PC-3 (cell line): ENCODE data around the gene NOSIP.

Experiments used
- CTCF ChIP-seq: fragments of 300-600 bp; sonication (generic); conservative IDR thresholded peaks from 2 replicates; pipeline ENCODE4 v1.5.1; 2017; ENCODE audit warnings: antibody characterized with exemption, low read depth, mild to moderate bottlenecking, low read length
- EZH2 ChIP-seq: fragments of 300-600 bp; sonication (generic); IDR thresholded peaks from one replicate; pipeline ENCODE4 v1.6.1; 2017; ENCODE audit warnings: antibody characterized with exemption, mild to moderate bottlenecking, low read length; ENCODE audit not compliant: unreplicated experiment
- EZH2phosphoT487 ChIP-seq: fragments of 300-600 bp; sonication (generic); IDR thresholded peaks from 2 replicates; pipeline ENCODE4 v1.6.1; 2018; ENCODE audit warnings: mild to moderate bottlenecking, antibody characterized with exemption, low read length, borderline replicate concordance

GRCh38 chr19:49558591-49558990 lies 21.8 kb downstream of the NOSIP start:
- TF ChIP-seq CTCF (no peak), EZH2phosphoT487 (no peak), EZH2 (no peak)
